ENCODE results near the gene EYS.
"Not testable (repeated sequence)": the region's sequence is repeated elsewhere in the genome, so short reads cannot be mapped to it uniquely, and the experiment has no call there.

EYS gene

GRCh38 chr6:64037427-64037826, 1669.6 kb downstream of the EYS start:
- no peaks in the 10 kb centered on the region for H3K4me1 Mint-ChIP-seq
- H3K36me3 Mint-ChIP-seq (ENCODE audit: low read depth): no peaks in the 10 kb centered on the region
- H3K27ac Mint-ChIP-seq: no peak overlapping the region
- H3K4me3 Mint-ChIP-seq: no peak overlapping the region
- no peaks in the 10 kb centered on the region for H3K27me3 Mint-ChIP-seq (ENCODE audit: low read depth, poor library complexity)
- no peaks in the 10 kb centered on the region for H3K9me3 Mint-ChIP-seq
- no peak for DNase-seq
- no peak for TF ChIP-seq CTCF (IDR thresholded peaks at IDR 0.05)

GRCh38 chr6:64034910-64035655, 1671.9 kb downstream of the EYS start:
- H3K27me3 Mint-ChIP-seq (ENCODE audit: low read depth, poor library complexity): no peaks in the 10 kb centered on the region
- no peaks in the 10 kb centered on the region for H3K4me1 Mint-ChIP-seq
- H3K36me3 Mint-ChIP-seq (ENCODE audit: low read depth): no peaks in the 10 kb centered on the region
- no peak for TF ChIP-seq CTCF (IDR thresholded peaks at IDR 0.05)
- no peak for DNase-seq
- H3K4me3 Mint-ChIP-seq: no peak overlapping the region
- H3K27ac Mint-ChIP-seq: no peak overlapping the region
- H3K9me3 Mint-ChIP-seq: peaks cover 11% of the 10 kb centered on the region

- Mint-ChIP-seq H3K4me3 (no peak overlapping the region), H3K36me3 (ENCODE audit: low read depth) (no peaks in the 10 kb centered on the region), H3K4me1 (no peaks in the 10 kb centered on the region), H3K9me3 (peaks cover 15% of the 10 kb centered on the region), H3K27me3 (ENCODE audit: low read depth, poor library complexity) (peaks cover 3% of the 10 kb centered on the region), H3K27ac (no peak overlapping the region)
- TF ChIP-seq CTCF (IDR thresholded peaks at IDR 0.05): no peak
- no peak for DNase-seq
These were observed 1672.7 kb downstream of the EYS start for GRCh38 chr6:64034291-64034690.

- DNase-seq; H3K4me1 Mint-ChIP-seq; H3K27me3 Mint-ChIP-seq (ENCODE audit: low read depth, poor library complexity); H3K36me3 Mint-ChIP-seq (ENCODE audit: low read depth); H3K4me3 Mint-ChIP-seq; H3K27ac Mint-ChIP-seq: not testable (repeated sequence)
- H3K9me3 Mint-ChIP-seq: peaks cover 15% of the 10 kb centered on the region
These were observed 1675.9 kb downstream of the EYS start for GRCh38 chr6:64030950-64031618.

GRCh38 chr6:64023693-64024092, 1683.3 kb downstream of the EYS start:
- Mint-ChIP-seq H3K9me3 (peaks cover 22% of the 10 kb centered on the region), H3K36me3 (ENCODE audit: low read depth) (no peaks in the 10 kb centered on the region), H3K27ac (no peak overlapping the region), H3K27me3 (ENCODE audit: low read depth, poor library complexity) (peaks cover 3% of the 10 kb centered on the region), H3K4me1 (no peaks in the 10 kb centered on the region), H3K4me3 (no peak overlapping the region)
- no peak for DNase-seq
- no peak for TF ChIP-seq CTCF (IDR thresholded peaks at IDR 0.05)

- H3K4me3 Mint-ChIP-seq: no peak overlapping the region
- H3K36me3 Mint-ChIP-seq (ENCODE audit: low read depth): no peaks in the 10 kb centered on the region
- H3K27ac Mint-ChIP-seq: no peak overlapping the region
- no peak for TF ChIP-seq CTCF (IDR thresholded peaks at IDR 0.05)
- peaks cover 2% of the 10 kb centered on the region for H3K27me3 Mint-ChIP-seq (ENCODE audit: low read depth, poor library complexity)
- no peak for DNase-seq
- peaks cover 18% of the 10 kb centered on the region for H3K4me1 Mint-ChIP-seq
- no peaks in the 10 kb centered on the region for H3K9me3 Mint-ChIP-seq
These were observed 1692.4 kb downstream of the EYS start for GRCh38 chr6:64014595-64014994.
